ENCODE data around the gene TSC22D4.
A peak's percentile ranks its signal among the peaks of the same experiment; 100 is the strongest.

Gene TSC22D4

DNA sequence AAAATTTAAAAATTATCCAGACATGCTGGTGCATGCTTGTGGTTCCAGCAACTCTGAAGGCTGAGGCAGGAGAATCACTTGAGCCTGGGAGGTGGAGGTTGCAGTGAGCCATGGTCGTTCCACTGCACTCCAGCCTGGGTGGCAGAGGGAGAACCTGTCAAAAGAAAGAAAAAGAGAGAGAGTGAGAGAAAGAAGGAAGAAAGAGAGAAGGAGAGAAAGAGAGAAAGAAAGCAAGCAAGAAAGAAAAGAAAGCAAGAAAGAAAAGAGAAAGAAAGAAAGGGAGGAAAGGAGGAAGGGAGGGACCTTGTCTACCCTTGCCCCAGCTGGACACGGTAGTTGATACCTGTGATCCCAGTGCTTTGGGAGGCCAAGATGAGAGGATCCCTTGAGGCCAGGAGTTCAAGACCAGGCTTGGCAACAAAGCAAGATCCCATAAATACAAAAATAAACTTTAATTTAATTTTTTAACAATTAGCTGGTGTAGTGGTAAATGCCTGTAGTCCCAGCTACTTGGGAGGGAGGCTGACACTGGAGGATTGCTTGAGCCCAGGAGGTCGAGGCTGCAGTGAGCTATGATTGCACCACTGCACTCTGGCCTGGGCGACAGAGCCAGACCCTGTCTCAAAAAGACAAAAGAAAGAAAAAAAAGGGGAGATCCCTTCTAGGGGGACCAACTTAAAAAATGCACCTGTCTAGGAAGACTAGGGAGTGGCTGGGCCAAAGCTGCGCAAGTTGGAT, 13.9 kb upstream of the TSC22D4 start:
- no peak for DNase-seq

DNA sequence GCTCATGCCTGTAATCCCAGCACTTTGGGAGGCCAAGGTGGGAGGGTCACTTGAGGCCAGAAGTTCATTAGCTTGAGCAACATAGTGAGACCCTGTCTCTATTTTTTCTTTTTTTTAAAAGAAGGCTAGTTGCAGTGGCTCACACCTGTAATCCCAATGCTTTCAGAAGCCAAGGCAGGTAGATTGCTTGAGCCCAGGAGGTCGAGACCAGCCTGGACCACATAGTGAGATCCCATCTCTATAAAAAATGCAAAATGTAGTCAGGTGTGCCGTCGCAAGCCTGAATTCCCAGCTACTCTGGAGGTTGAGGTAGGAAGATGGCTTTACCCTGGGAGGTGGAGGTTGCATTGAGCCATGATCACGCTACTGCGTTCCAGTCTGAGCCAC, 12.2 kb upstream of the TSC22D4 start:
- no peak for DNase-seq

DNA sequence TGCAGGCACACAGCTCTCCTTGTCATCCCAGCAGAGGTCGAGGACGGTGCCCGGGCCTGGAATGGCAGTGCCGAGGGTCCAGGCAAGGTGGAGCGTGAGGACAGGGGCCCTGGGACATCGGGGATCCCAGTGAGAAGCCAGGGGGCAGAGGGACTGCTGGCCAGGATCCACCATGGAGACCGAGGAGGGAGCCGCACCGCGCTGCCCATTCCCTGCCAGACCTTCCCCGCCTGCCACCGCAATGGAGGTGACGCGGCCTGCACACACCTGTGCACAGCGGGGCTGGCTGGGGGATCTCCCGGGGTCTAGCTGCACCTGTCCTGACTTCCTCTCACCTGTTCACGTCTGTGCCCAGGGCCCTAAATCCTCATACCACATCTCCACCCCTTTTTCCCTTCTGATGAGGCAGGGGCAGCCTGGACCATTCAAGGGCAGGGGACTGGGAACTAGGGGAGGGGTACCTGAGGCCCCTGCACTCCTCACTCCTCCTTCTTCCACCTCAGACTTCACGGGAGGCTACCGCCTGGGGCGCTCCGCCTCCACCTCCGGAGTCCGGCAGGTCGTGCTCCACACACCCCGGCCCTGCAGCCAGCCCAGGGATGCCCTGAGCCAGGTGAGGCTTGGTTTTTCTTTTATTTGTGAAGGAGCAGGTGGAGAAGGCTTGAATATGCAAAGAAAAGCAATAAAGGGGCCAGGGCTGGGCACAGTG, 11.6 kb upstream of the TSC22D4 start:
- no peak for DNase-seq

DNA sequence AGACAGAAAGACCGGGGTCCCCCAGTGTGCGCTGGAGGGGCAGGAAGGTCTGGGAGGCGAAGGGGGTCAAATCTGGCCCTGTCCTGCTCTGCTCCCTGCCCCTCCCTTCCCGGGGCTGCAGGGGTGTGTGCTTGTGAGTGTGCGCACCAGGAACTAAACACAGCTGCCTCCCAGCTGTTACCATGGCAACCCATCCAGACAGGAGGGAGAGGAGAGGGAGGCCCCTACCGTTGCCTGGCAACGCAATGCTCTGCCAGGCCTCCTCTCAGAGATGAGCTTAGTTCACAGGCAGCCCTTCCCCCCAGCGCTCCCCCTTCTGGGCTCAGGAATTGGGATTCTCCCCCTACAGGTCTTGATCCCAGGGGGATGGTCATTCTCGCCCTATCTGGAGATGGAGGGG, 10.8 kb upstream of the TSC22D4 start:
- DNase-seq, result no peak

DNA sequence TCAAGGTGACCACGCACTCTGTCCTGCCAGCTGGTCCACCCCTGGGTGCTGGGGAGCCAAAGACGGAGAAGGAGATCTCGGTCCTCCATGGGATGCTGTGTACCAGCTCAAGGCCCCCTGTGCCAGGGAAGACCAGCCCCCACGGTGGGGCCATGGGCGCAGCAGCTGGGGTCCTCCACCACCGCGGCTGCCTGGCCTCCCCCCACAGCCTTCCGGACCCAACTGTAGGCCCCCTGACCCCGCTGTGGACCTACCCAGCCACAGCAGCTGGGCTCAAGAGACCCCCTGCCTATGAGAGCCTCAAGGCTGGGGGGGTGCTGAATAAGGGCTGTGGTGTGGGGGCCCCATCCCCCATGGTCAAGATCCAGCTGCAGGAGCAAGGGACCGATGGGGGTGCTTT, 10.1 kb upstream of the TSC22D4 start:
- no peak for DNase-seq

DNA sequence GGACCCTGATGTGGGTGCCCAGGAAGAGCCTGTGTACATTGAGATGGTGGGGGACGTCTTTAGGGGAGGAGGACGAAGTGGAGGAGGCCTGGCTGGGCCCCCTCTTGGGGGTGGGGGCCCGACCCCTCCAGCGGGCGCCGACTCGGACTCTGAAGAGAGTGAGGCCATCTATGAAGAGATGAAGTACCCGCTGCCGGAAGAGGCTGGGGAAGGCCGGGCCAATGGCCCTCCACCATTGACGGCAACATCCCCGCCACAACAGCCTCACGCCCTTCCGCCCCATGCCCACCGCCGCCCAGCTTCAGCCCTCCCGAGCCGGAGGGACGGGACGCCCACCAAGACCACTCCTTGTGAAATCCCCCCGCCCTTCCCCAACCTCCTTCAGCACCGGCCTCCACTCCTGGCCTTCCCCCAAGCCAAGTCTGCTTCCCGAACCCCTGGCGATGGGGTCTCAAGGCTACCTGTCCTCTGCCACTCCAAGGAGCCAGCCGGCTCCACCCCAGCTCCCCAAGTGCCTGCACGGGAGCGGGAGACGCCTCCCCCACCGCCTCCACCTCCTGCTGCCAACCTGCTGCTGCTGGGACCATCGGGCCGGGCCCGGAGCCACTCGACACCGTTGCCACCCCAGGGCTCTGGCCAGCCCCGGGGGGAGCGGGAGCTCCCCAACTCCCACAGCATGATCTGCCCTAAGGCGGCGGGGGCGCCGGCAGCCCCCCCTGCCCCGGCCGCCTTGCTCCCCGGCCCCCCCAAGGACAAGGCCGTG, 9.5 kb upstream of the TSC22D4 start:
- DNase-seq, result no peak

DNA sequence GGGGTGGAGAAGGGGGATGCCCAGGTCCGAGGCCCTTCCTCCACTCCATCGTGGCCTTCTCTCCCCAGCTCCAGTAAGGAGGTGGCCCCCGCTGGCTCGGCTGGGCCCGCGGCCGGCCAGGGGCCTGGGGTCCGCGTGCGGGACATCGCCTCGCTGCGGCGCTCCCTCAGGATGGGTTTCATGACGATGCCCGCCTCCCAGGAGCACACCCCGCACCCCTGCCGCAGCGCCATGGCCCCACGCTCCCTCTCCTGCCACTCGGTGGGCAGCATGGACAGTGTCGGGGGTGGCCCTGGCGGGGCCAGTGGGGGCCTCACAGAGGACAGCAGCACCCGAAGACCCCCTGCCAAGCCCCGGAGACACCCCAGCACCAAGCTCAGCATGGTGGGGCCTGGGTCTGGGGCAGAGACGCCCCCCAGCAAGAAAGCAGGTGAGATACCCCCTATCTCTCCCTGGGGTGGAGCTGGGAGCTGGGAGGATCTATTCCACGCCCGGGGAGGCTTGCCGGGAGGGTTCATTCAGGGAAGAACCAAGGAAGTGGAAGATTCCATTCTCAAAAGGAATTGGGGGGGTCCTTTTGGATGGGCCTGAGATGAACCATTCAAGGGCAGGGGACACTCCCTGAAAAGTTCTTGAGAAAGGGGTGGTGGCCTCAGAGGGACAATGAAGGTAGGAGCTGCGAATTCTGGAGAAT, 7.9 kb upstream of the TSC22D4 start:
- no peak for DNase-seq

DNA sequence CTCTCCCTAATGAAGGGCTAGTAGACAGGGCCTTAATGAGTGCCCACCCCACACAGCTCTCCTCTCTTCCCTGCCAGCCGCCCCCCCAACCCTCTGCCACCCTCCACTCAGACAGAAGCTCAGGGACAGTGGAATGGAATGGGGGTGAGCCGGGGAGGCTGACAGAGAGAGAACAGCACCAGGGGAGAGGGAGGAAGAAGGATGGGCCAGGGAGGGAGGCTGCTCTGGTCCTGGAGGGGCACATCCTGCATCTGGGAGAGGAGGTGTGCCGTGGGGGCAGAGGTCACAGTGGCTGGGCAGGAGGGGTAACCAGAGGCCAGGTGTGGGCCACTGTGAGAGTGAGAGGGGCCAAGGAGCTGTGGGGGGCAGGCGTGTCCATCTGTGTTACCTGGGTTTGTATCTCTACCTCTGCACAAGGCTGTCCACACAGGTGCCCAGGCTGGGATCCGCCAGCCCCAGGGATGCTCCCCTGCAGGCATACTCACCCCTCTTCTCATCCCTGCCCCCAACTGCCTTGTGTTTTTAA, 7.2 kb upstream of the TSC22D4 start:
- no peak for DNase-seq

DNA sequence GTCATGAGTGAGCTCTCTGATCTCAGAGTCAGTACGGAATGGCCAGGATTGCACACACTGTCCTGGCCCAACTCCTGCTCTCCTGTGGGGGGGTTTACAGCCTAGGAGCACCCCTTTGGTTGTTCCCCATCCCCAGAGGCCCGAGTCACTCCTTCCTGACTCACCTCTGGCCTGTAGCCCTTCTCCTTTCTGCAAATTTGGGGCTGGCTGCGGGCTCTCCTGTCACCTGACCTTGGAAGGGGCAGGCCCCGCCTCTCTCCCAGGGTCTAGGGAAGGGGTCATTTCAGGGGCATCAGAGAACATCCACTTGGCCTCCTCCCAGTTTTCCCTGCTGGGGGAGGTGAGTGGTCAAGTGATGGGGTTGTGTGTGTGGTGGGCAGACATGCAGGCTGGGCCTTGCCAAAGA, 6.5 kb upstream of the TSC22D4 start:
- no peak for DNase-seq

DNA sequence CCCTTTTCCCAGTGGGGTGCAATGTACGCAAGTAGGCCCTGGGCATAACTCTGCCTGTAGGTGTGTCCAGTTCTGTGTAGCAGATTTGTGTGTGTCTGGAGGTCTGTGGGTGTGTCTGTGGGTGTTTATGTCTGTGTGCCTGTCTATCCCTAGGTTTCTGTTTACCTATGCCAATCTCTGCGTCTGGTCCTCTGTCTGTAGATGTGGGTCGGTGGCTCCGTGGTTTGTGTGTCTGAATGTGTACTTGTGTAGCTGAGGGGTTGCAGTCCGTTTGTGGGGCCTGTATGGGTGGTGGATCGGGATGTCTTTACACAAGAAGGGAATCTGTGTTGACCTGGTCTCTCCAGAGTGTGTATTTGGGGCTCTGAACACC, 5.6 kb upstream of the TSC22D4 start:
- DNase-seq, result no peak

DNA sequence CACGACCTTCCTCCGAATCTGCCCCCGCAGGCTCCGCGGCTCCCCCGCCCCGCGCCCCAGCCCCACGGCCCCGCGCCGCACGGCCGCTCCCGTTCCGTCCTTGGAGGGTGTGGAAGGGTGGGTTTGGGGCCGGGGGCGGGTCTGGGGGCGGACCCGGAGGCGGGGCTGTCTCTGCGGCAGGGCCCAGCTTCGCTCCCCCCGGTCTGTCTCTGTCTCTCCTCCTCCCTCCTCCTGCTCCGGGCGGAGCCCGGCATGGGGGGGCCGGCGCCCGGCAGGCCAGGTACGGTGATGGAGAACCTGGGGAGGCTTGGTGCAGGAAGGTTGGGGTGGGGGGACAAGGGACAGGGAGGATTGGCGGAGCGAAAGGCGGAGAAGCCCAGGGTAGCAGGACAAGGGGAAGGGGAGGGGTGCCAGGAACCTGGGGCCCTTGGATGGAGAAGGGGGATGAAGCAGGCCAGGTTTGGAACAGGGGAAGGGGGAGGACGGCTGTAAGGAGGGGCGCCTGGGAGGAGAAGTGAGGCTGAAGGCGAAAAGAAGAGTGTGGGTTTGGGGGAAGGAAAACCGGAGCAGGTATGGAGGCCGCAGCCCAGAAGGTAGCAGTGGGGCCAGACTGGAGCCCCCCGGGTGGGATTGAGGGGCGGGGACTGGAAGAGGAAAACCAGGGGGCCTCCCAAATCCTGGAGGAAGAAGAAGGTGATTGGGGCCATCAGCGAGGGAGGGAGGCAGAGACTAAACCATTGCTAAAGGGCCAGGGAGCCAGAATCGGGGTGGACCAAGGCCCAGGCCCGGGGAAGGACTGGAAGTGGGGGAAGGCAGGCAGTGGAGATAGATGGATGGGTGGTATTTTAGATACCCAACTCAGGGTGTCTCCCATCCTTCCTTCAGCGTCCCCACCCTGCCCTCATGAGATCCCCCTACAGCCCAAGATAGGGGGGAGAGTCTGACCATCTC, 5.0 kb upstream of the TSC22D4 start, which contains the start of gene NYAP1:
TSS of gene NYAP1 (plus strand) at position 206 of the 951 bp plus-strand sequence. CDS start 1,385 bp downstream, outside the sequence.
- peak; percentile 49 for DNase-seq

DNA sequence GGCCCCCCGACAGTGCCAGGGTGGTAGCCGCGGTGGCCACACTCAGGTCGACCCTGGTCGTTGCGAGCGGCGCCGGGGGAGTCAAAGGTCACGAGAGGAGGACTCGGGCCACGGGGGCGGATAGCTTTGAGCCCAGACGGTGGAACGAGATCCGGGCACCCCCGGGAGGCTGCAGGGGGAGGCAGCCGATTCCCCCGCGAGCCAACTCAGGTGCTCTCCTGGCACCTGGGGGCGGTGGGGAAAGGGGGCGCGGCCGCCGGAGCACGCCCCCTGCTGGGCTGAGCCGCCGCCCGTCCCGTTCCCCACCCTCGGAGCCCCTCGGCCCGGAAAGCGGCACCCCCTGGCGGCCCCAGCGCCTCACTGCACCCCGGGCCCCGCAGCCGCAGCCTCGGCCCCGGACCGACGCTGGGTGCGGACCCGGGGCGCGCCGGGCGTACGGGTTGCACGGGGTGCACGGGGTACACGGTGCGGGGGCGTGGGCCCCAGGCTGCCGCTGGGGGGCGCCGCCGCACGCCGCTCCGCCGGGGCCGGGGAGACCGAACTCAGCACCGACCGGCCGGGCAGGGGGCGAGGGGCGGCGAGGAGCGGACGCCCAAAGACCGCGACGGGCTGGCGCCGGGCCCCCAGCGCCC, 4.2 kb upstream of the TSC22D4 start:
- DNase-seq, result peak; percentile 84

DNA sequence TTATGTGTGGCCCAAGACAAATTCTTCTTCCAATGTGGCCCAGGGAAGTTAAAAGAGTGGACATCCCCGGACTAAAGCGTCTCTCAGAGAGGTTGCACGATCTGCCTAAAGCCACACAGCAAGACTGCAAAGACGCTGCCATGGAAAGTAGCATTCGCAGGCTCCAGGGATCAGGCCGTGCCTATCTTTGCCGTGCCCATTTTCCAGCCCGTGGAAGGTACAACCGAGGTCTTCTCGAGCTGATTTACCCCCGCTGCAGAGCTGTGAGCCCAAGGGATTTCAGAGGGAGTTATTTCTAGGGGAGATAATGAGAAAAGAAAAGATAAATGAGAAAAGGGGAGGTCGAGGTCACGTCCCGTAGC, 3.7 kb upstream of the TSC22D4 start:
- DNase-seq, result no peak

DNA sequence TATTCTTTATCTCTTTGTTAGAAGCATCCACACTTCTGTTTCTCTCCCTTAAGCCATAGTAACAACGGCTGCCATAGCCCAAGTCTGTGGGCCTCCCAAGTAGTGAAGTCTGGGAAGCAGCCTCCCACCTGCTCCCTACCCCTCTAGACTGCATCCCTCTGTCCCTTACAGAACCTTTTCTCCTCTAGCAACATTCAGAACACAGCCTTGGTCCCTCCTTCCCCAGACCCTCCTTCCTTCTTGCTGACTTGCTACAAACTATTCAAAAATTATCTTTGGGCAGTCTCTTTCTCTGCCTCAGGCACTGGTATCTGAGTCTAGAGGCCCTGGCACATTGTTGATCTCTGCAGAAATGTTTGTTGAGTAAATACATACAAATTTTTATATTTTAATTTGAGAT, 2.5 kb upstream of the TSC22D4 start:
- DNase-seq, result no peak

DNA sequence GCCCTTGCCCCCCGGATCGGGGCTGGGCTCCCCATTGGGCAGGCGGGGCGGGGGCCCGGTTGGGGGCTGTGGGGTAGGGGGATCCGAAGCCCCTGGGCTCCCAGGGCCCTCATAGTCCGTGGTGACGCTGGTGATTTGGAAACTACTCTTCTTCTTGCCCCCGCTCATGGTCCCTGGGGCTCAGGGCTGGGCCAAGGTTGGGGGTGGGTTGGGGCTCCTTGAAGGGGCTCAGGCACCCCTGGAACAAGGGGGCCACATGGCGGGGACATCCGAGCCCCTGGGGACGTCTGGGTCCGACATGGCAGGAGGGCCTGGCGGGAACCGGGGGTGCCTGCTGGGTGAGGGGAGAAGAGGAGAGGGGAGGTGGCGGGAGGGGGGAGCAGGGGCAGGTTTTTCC, 1.1 kb downstream of the TSC22D4 start:
- no peak for DNase-seq

DNA sequence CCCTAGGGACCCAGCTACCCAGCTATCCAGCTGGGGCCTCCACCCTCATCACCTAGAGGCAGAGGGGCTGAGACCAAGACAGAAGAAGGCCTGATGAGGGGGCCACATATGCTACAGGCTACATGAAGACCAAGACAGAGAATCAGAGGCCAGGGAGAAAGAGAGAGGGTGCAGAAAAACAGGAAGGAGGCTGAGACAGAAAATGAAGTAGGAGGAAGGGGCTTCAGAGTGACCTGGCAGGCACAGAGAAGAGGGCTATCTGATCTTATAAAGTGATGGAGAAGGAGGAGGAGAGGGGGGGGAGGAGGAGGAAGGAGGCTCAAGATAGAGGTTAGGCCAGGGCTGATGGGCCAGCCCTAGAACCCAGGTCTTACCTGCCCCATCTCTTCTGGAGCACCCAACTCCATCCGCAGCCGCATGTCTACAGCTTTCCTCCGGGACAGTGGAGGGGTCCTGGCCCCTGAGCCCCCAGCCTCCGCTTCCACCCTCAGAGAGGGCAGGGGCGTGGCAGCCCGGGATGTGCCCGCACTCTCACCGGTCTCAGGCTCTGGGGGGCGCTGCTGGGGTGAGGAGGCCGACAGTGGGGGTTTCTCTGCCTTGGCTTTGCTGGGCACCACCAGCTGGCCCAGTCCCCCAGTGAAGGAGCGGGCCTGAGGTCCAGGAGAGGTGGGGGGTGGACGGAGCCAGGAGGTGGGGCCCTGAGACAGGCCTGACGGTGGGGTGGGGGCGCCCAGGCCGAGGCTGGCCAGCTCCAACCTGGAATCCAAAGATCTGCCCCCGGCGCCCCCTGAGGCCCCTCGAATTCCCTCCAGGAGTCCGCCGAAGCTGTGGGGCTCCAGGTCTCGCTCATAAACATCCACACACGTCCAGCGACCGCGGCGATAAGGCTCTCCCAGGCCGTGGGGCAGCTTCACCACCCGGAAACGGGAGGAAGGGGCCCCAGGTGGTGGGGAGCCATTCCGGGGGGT, 1.8 kb downstream of the TSC22D4 start:
- peak; percentile 53 for DNase-seq

DNA sequence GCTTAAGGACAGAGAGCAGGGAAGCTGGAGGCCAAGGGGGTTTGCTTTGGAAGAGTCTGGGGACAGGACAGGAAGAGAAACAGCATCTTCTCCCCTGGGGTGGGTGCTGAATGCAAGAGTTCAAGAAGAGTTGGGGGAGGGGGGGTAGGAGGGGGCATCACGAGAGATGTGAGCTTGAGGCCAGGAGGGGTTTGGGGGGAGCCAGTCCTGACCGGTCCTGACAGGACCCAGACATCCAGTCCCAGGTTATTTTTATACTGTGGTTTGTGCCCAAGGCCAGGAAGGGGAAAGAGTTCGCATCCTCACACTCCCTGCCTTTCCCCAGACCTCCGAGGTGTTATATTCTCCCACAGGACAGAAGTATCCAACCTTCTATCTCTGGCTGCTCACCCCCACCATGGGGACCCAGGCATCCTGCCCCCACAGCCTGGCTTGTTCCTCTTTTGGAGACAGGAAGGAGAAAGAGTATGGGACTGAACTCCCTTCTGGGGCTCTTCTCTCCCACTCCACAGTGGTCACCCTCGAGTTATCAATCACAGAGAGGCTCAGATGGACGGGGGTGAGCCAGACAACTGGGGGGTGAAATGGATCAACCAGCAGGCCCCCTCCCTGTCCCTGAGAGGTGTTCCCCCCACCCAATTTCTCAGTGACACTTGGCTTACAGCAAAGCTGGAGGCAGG, 2.8 kb downstream of the TSC22D4 start:
- DNase-seq, result no peak

DNA sequence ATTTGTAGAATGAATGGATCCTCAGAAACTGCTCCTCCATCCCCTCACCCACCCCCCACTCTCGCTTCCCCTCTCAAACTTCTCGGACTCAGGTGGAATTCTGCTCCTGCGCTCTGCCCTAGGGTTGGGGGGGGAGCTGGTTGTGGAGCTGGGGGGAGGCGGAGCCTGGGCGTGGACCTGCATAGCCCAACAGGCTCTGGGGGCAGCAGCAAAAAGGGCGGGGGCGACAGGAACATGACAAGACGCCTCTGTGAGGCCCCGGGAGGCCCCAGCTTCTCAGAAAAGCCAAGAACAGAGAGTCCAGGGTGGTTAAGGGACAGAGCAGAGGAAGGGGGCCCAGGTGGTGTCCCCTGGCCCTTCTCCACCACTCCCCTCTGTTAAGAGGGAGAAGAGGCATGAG, 3.5 kb downstream of the TSC22D4 start:
- DNase-seq, result peak; percentile 34

DNA sequence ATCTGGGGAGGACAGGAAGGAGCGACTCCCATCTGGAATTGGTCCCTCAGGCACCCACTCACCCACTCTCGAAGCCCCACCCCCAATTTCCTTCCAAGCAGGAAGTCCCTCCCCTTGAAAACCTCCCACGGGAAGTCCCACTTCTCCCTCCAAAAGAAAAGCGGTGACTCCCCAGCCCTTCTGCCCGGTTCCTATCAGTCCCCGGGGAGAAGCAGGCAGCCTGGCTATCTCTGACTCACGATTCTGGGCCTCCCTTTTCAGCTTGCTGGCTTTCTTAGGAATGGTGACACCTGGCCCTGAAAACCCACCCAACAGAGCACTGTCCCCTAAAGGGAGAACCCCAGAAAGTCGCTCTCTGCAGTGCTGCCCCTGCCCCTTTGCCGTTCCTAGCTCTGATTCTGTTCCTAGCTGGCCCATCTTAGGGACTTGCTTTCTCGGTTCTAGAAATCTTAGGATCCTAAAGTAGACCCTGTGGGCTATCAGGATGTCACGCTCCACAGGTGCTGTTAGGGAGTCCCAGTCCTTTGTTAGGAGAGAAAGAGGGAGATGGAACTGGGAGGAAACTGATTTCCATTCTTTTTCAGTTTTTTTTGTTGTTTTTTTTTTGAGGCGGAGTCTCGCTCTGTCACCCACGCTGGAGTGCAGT, 6.0 kb downstream of the TSC22D4 start:
- no peak for DNase-seq

Data from activated naive CD4-positive, alpha-beta T cell treated with anti-CD3 and anti-CD28 coated beads, Interleukin-2, amount 50 U/mL, for 16 hours (primary cell).